Right ventricle myocardium superior (tissue), 1 donor: ENCODE measurements around the gene ZNF136. TPM values are rescaled to one million over a fixed set of nuclear protein-coding genes. Genes with fewer than 3 reads are reported as not detected.

Experiments used
- ATAC-seq: fragments of 200-7000 bp; cut with Tn5 transposase; one replicate; pipeline ENCODE4 v1.9.1; 2020; ENCODE audit warnings: mild to moderate bottlenecking; ENCODE audit not compliant: poor library complexity
- DNase-seq: peaks from one replicate; pipeline ENCODE4 v3.0.0-alpha.2; 2020
- intact Hi-C: fragments of 100-400 bp; cut with DNase I; formaldehyde crosslinking; loops from one replicate; pipeline ENCODE4 v1.11.2; 2022
- total RNA-seq: library from RNA; stranded (reverse); fragmentation: NEBNext Ultra II Directional; extraction: Animal tissue kit (Norgen Biotek cat#: 25700); gene quantifications from one replicate; pipeline ENCODE4 v1.2.1, GENCODE V29; 2021
- donor health status: DM: no; HTN: yes; CAD: no; lungs with severe emphysema.

The ZNF136 gene
- total RNA-seq, 1 donor from 2014 or later = 4.2 TPM

- no peak for ATAC-seq
- intact Hi-C loops = no loop called here
- DNase-seq = no peak
Measured at GRCh38 chr19:12166626-12167025, 3.7 kb downstream of the ZNF136 start.

DNA sequence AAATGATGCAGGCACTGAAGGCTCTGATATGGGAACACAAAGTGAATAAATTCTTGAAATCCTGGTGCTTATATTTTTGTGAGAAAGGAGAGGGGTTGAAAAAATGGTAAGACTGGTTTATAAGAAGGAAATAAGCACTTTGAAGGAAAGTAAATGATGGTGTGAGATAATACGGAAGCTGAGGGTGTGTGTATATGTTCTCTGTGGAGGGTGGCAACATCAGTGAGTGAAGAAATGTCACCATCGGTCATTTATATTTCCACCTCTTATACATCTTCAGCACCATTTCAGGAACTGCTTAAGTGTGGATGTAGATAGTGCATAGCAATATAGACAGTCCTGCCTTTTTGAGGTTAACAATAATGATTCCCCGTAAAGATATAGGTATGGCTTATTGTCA is 17.5 kb downstream of the ZNF136 start:
- ATAC-seq = no peak

DNA sequence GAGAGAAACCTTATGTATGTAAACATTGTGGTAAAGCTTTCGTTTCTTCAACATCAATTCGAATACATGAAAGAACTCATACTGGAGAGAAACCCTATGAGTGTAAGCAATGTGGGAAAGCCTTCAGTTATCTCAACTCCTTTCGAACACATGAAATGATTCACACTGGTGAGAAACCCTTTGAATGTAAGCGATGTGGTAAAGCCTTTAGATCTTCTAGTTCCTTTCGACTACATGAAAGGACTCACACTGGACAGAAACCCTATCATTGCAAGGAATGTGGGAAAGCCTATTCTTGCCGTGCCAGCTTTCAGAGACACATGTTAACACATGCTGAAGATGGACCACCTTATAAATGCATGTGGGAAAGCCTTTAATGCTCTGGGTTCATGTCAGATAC is 24.7 kb downstream of the ZNF136 start:
- DNase-seq (no peak), ATAC-seq (no peak)
- intact Hi-C loops = no loop called here

More for the DNA sequence above, 17.5 kb downstream of the ZNF136 start:
- no peak for DNase-seq
- intact Hi-C loops = no loop called here

DNA sequence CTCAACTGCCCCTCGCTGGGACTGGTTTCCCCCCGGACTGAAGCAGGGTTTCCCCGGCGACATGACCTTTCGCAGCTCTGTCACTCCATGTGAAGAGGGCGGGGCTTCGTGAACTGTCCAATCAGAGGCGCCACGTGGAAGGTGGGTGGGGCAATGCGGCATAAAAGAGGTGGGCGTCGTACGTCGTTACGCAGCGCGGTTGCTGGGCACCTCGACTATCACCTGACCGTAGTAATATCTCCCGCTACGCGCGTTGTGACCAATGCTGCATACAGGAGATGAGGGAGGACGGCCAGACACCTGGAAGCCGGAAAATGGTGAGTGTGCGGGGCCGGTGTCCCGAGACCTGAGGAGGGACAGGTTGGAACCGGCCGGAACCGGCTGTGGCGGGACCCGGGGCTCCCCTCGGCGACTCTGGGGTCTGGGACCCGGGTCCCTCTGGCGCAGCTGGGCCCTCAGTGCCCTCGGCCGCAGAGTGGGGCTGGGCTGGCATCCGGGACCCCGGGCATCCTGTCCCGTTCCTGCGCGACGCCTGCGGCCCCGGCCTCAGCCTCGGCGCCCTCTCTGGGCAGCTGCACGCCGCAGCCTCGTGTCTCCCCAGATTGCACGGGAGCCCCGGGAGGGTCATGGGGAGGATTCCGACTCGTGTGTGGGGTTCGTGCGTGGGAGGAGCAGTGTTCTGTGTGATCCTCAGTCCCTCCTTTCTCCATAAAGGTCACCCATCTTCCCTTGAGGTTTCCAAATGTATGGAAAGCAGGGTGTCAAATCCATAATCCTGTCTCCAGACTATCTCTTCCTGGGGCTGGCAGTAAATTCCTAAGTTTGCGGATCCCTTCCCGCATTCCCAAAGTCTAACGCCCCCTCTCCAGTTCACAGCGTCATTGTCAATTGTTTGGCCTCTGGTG is 32.2 kb downstream of the ZNF136 start:
- ATAC-seq = peak; percentile 99
- DNase-seq = peak; percentile 91
- intact Hi-C loops = no loop called here

DNA sequence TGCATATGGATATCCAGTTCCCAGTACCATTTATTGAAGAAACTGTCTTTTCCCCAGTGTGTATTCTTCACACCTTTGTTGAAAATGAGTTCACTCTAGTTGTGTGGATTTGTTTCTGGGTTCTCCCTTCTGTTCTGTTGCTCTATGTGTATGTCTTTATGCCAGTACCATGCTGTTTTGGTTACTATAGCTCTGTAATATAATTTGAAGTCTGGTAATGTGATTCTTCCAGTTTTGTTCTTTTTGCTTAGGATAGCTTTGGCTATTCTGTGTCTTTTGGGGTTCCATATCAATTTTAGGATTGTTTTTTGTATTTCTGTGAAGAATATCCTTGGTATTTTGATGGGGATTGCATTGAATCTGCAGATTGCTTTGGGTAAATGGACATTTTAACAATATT is 35.2 kb downstream of the ZNF136 start:
- intact Hi-C loops = no loop called here
- no peak for DNase-seq
- no peak for ATAC-seq

- intact Hi-C loops = no loop called here
- DNase-seq = no peak
- ATAC-seq = no peak
Measured at GRCh38 chr19:12199757-12200419, 37.0 kb downstream of the ZNF136 start.

DNA sequence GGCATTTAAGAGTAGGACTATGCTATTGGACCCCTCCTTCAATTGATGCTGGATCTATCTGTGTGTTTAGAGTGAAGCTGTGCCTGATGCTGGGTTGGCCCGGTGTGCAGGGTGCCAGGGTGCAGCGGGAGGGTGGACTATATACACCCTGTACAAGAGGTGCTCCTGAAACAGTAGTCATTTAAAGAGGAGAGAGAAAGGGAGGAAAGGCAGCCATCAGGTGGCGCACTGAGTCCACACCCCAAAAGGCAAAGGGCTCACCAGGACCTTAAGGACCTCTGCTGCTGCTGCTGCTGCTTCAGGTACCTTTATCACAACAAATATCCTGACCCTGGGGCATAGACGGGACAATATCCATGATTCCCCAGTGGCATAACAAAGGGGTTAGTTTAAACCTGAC is 39.4 kb downstream of the ZNF136 start:
- DNase-seq (peak; percentile 46), ATAC-seq (peak; percentile 75)
- intact Hi-C loops = no loop called here

GRCh38 chr19:12205296-12205695 is 42.4 kb downstream of the ZNF136 start:
- intact Hi-C loops = no loop called here
- ATAC-seq (no peak), DNase-seq (no peak)

DNA sequence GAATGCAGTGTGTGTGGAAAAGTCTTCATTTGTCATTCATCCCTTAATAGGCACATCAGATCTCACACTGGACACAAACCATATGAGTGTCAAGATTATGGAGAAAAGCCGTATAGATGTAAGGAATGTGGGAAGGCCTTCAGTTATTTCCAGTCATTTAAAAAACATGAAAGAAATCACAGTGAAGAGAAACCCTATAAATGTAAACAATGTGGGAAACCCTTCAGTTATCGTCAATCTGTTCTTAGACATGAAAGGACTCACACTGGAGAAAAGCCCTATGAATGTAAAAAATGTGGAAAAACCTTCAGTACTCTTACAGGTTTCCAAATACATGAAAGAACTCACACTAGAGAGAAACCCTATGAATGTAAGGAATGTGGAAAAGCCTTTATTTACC is 45.3 kb downstream of the ZNF136 start:
- no peak for DNase-seq
- ATAC-seq = no peak
- intact Hi-C loops = no loop called here

- ATAC-seq = no peak
- intact Hi-C loops = no loop called here
- no peak for DNase-seq
Measured at GRCh38 chr19:12217332-12217731, 54.4 kb downstream of the ZNF136 start.

DNA sequence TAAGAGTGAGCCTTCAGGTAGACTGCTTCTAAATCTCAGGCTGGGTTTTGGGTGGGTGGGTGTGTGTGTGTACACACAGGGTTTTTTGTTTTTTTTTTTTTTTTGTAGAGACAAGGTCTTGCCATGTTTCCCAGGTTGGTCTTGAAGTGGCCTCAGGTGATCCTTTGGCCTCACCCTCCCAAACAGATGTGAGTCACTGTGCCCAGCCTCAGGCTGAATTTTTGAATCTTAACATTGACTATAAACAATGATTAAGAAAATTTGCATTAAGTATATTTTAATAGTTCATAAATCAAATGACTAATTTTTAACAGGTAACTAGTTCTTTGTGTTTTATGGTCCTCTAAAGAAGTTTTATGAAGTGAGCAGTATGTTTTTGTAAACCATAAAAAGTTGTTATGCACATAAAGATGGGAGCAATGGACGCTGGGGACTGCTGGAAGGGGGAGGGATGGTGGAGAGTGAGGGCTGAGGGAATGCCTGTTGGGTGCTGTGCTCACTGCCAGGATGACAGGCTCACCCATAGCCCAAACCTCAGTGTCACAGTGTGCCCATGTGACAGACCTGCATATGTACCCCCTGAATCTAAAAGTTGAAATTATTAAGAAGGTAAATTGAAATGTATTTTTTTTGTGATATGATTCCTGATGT is 60.2 kb downstream of the ZNF136 start:
- intact Hi-C loops = no loop called here
- DNase-seq (no peak), ATAC-seq (no peak)

DNA sequence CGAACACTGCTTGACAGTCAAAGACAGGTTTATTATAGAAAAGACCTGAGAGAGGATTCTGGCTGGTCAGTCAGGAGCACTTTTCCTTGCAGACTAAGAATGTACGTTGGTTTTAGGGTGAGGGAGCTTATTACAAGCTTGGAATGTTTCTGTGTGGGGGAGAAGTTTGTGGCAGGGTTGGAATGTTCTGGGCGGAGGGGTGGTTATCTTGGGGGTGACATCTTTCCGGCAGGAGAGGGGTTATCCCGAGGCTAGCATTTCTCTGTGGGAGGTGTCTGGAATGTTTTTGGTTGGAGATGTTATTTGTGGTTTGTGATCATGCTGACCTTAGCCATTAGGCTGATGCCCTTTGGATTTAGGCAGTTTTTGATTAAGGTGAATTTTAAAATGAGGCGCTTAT is 61.8 kb downstream of the ZNF136 start:
- intact Hi-C loops = no loop called here
- no peak for ATAC-seq
- DNase-seq = no peak

DNA sequence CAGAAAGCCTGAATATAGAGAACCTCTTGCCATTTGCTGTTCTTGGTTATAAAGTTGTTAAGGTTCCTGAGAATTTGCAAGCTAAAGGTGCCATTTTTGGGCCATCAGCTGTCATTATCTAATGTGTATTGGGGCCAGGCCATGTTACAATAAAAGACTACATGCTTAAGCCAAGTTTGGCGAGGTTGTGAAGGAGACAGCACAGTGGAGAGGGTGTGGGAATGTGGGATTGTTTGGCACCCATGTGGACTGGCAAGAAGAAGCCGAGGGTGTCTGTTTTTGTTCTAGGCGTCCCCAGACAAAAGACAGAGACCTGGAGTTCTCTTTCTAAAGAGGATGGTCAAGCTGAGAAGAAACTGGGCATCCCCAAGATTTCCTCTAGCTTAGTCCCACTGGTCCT is 67.1 kb downstream of the ZNF136 start:
- intact Hi-C loops = no loop called here
- no peak for DNase-seq
- ATAC-seq = peak; percentile 64

DNA sequence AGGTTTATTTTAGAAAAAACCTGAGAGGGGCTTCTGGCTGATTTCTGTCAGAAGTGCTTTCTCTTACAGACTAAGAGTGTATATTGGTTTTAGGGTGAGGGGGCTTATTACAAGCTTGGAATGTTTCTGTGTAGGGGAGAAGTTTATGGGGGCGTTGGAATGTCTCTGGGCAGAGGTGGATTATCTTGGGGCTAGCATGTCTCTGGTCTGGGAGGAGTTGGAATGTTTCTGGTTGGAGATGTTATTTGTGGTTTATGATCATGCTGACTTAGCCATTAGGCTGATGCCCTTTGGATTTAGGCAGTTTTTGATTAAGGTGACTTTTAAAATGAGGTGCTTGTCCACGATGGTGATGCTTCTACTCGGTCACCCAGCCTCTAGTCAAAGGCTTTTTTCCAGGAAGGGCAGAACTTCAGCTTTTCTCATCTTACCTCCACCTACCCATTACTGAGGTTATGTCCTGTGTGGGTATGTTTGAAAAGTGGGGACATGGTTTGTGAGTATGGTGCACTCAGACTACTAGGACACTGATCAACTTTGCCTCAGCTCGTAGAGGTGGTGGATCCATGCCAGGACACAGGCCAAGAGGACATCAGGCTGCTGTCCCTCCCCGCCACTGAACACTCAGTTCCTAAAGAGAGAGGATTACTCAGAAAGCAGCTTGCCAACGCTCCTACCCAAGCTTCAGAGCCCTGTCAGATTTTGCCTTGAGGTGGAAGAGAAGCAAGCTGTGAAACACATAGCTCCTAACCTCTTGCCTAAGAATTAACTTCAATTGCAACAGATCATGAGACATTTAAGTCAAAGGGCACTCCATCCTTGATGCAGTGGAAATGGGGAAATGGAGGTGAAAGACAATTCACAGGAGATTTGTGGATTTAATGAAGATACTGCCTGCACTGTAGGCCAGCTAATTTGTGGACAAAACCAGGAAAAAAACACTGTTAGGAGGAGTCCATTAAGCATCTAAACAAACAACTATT is 68.1 kb downstream of the ZNF136 start:
- ATAC-seq (peak; percentile 89), DNase-seq (peak; percentile 61)
- intact Hi-C loops = no loop called here

GRCh38 chr19:12232961-12233360 is 70.1 kb downstream of the ZNF136 start:
- no peak for ATAC-seq
- intact Hi-C loops = no loop called here
- no peak for DNase-seq

DNA sequence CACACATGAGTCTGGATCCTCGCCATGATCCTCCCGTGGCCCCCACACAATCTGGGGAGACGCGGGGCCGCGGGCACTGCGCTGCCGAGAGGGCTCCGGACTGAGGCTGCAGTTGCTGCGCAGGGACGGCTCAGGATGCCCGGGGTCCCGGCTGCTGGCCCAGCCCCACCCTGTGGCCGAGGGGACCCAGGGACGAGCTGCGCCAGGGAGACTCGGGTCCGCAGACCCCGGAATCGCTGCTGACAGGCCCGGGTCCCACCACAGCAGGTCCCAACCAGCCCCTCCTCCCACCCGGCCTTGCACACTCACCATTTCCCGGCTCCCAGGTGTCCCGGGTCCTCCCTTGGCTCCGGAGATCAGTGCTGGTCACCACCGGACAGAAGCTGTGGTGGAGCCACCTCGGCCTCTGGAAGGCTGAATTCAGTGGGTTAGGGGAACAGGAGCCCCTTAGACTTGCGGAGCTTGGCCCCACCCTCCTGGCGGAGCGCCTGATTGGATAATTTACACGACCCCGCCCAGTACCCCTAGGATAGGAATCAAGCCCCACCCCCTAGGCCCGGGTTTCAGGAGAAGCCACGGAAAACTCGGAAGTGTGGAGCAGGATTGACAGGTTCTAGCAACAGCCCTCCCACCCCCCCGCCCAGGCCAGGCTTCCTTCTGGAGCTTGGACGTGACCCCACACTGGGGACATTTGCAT is 74.4 kb downstream of the ZNF136 start:
- intact Hi-C loops = no loop called here
- no peak for ATAC-seq

More for the DNA sequence above, 74.4 kb downstream of the ZNF136 start:
- DNase-seq = no peak
